GM18867 (cell line): Measurements from ENCODE around the gene P2RX1.
A peak's percentile ranks its signal among the peaks of the same experiment; 100 is the strongest.

Experiments
- ATAC-seq: cut with Tn5 transposase; IDR thresholded peaks from one replicate; pipeline ENCODE4 v1.9.1; 2021; ENCODE audit warnings: mild to moderate bottlenecking, moderate library complexity; ENCODE audit not compliant: unreplicated experiment

Gene P2RX1

DNA sequence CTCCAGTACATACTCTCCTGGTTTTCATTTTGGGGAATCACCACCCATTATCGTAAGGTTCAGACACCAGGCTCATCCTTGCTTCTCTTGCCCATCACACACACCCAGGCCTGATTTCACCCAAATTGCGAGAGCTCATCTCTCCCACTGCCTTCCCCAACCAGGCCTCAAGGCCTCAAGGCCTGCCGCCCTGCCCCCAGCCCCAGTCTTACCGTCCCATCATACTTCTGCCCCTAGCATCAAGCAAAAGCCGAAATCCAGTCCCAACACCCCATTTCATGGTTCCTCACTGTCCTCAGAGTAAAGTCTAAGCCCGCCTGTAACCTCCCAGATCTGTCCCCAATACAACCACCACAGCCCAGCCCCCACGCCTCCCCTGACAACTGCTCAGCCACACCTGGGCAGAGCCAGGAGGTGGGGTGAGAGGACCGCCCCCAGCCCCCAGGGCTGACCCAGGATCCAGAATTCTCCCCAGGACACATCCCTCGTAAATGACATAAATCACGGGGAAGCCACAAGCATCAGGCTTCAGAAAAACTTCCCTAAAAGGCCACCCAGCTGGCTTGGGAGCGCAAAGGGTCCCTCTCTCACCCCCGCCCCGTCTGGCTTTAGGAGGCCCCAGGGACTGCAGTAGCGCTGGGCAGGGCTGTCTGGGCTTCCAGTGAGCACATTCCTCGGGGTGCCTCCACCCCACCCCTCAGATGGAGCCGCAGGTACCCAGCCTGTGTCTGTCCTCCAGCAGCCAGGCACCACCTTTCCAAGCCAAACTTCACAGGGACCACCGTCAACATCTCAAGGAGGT is 9.6 kb upstream of the P2RX1 start:
- ATAC-seq, result no peak

DNA sequence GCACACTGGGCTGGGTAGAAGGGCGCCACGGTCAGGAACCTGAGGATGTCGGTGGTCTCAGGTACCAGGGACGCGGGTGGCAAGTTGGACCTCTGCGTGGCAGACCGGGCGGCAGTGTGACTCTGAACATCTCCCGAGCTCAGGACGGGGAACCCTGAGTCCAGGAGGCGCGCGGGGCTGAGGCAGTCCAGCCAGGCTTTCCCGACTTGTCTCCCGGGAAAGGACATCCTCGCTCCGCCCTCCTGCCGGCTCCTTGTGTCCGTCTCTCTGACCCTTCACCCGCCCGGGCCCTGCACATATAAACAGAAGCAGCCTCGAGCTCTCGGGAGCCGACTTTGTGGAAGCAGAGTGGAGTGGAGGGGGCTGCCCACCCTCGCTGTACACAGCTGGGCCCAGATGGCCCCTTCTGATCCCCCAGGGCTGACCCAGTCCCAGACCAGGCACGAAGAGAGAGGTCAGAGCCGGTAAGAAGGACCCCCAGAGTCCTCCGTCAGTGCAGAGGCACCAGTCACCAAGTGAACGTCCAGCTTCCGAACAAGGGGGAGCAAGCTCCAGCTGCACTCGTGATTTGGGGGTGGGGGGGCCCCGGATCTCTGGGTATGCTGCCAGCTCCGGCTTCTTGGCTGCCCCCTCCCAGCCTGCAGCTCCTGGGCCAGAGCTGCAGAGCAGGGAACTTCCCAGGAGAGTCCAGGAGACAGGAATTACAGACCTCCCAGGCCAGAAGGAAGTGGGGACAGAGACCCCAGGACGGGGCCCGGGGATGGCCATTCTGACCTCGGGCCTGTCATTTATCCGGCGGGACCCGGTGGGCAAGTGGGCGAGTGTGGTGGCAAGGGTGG is 8.5 kb upstream of the P2RX1 start:
- no peak for ATAC-seq

GRCh38 chr17:3923466-3924190 is 7.4 kb upstream of the P2RX1 start:
- no peak for ATAC-seq

- no peak for ATAC-seq
Measured at GRCh38 chr17:3922765-3923164, 6.5 kb upstream of the P2RX1 start.

DNA sequence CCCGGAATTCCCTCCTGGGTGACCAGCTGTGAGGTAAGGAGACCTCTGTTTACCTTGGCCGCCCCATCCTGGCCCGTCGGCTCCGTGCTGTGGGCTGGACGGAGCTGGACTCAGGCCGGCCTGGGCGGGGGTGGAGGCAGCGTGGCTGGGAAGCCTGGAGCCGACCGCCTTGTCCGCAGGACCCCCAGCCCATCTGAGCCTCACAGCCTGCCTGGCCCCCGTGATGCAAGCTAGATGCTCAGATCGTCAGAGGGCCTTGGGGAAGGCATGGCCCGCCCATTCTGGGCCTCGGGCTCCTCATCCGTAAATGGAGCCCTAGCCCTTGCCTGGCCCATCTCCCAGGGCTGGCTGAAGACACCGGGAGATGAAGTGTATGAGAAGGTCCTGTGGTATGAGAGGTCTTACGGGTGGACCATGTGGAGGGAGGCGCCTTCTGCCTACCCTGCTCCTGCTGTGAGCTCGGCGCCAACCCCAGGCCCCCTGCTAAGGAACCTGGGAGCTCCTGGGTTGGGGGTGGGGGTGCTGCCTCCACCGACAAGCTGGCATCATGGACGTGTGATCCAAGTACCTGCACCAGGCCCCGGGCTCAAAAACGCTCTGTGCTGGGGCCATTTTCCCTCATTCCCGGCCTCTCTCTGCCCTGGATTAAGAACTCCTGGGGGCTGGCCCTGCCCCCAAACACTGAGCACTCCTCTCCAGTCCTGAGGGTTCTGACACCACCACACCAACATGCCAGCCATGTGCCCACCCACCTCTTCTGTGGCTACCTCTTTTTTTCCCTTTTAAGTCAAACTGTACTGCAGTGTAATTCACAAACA is 5.4 kb upstream of the P2RX1 start:
- no peak for ATAC-seq

- ATAC-seq, result no peak
Measured at GRCh38 chr17:3921006-3921405, 4.7 kb upstream of the P2RX1 start.

GRCh38 chr17:3919123-3919624 is 2.9 kb upstream of the P2RX1 start:
- no peak for ATAC-seq

GRCh38 chr17:3918372-3919122 is 2.3 kb upstream of the P2RX1 start:
- no peak for ATAC-seq

DNA sequence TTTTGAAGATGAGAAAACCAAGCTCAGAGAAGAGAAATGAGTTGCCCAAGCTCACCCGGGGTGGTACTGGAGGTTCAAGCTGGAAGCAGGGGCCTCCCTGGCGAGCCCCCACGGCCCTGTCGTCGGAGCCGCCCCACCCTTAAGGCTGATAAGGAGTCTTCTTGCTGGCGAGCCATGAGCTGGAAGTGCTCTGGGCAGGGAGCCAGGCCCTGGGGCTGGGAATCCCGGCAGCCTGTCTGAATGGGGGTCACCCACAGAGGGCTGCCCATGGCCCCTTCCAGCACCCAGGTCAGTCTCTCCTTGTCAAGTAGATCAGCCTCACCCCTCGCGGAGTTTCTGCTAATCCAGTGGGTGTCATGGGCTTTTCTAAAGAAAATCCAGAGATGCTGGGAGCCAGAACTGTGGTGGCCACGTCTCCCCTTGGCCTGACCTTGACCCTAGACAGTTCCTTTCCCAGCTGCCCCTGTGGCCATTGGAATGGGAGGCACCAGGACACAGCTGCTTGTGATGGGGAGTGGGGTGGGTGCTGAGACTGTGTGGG is 1.2 kb upstream of the P2RX1 start:
- ATAC-seq, result no peak

- ATAC-seq, result no peak
Measured at GRCh38 chr17:3916825-3917224, 560 bp upstream of the P2RX1 start.

- no peak for ATAC-seq
Measured at GRCh38 chr17:3915581-3915994, 677 bp downstream of the P2RX1 start.

- ATAC-seq, result peak; percentile 49
Measured at GRCh38 chr17:3914312-3914670, 2.0 kb downstream of the P2RX1 start.

DNA sequence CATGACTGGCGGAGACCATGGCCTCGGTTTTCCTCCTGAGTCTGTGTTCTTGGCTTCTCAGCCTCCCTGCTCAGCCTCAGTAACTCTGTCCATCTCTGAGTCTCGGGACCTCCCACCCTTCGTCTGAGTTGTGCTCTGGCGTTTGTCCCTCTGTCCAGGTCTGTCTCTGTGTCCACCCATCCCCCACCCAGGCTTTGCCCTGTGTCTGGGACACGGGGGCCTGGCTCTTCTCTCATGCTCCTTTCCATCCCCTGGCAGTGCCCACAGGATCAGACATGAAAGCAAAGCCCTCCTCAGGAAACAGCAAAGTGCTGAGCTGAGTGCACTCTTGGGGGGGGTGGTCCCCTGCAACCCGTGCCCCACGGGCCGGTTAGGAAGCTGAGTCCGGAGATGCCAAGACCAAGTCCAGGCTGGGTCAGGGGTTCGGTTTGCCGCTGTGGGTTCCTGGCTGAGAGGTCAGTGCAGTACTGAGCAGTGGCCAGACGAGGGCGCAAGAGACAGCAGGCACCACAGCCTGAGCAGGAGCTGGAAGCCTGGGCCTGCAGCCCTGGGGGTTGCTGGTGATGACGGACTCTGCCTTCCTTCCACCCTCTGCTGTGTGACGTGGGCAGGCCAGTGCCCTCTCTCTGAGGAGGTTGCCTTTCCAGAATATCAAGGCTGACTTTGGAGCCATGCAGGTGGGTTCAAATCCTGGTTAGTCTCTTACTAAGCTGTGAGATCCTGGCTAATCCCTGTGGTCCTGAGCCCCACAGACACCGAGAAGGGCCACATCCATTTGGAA is 2.5 kb downstream of the P2RX1 start:
- ATAC-seq, result peak; percentile 54

DNA sequence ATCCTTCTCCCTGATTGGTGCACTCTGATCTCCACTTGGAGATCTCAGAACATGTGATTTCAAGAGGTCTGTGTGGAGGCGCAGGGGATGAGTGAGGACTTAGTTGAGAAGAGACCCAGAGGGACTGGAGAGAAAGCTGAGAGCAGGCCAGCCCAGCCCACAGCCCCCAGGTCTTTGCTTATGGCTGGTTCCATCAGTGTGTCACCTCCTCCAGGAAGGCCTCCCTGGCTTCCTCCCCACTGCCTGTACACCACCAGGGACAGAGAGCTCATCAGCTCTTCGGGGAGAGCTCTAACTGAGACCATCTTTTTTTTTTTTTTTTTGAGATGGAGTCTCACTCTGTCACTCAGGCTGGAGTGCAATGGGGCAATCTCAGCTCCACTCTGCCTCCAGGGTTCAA is 3.4 kb downstream of the P2RX1 start:
- ATAC-seq, result no peak

- peak; percentile 70 for ATAC-seq
Measured at GRCh38 chr17:3911271-3912053, 4.8 kb downstream of the P2RX1 start.

DNA sequence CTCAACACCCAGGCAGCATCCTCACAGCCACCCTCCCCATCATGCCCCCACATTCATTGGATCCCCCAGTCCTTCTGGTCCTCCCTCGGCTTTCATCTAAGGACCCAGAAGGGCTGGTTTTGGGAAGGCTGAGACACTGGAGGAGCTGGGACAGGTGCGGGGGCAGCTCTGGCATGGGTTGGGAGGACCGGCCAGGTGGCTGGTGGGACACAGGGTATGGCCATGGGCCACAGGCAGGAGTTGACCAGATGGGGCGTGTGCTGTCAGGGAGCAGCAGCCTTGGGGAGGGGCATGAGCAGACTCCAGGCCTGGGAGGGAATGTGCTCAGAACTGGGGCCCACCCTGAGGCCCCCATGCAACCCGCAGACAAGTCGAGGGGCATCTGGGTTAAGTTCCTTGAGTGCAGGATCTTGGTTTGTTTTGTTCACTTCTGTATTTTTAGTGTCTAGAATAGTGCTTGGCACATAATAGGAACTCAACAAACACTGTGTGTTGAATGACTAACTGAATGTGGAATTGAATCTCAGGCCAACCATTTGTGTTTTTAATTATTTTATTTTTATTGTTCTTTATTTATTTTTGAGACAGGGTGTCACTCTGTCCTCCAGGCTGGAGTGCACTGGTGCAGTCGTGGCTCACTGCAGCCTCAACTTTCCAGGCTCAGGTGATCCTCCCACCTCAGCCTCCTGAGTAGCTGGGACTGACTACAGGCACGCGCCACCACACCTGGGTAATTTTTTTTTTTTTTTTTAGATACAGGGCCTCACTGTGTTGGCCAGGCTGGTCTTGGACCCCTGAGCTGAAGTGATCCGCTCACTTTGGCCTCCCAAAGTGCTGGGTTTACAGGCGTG is 5.6 kb downstream of the P2RX1 start:
- ATAC-seq, result no peak

GRCh38 chr17:3909257-3909656 is 7.0 kb downstream of the P2RX1 start:
- ATAC-seq, result no peak
